GM19463 (cell line): ENCODE data around the gene CYP4V2.

Source experiments
- ATAC-seq: cut with Tn5 transposase; IDR thresholded peaks from one replicate; pipeline ENCODE4 v1.9.1; 2021; ENCODE audit warnings: mild to moderate bottlenecking, moderate library complexity; ENCODE audit not compliant: unreplicated experiment

CYP4V2 gene

GRCh38 chr4:186188107-186188506 lies 3.3 kb upstream of the CYP4V2 start:
- ATAC-seq: no peak

GRCh38 chr4:186189656-186190055 lies 1.7 kb upstream of the CYP4V2 start:
- ATAC-seq: no peak

DNA sequence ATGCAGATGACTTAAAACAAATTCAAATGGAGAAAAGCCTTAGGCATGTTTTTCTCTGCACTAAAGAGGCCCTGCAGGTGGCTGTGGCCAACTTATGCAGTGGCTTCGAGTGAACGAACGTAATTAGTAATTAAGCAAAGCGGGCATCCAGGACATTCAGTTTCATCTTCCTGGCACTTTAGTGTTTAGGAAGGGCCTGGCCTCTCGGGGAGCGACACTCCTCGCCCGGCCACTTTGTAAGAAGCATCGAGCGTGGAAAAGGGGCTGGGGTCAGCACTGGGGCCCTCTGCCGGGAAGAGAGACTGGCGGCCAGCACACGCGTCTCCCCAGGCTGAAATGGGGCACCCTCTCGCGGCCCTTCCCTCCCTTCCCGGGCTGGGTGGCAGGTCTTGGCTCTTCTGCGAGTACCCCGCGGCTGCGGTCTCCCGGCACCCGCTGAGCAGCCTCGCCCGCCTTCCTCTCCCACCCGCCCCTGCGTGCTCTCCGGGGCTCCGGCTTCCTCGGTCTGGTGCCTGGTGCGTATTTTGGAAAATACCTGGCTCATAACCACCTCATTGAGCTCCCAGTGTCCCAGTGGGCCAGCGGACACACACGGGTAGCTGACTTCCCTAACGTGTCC lies 677 bp upstream of the CYP4V2 start:
- peak; percentile 26 for ATAC-seq

DNA sequence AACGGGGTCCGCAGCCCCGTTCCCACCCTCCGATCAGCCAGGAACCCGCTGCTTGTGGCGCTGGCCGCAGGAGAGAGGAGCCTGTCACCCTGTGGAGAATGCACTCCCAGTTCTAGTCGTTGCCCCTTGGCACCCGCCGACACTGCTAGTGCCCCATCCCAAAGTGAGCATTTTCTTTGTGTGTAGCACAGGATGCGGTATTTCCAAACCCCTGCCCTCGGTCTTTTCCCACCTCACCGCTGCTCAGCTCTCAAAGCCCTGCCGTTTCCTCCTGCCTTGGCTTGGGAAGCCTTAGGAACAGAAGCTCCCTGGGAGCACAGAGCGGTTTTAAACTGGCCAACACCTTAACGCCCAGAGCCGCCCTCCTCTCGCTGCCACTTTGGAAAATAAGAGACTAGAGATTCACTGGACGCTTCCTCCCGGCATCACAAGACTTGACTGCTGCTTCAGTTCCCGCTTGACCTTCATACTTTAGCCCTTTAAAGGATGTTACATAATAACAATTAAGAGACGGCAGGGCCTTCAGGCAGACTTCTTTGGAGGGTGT lies 772 bp downstream of the CYP4V2 start:
- ATAC-seq: no peak

DNA sequence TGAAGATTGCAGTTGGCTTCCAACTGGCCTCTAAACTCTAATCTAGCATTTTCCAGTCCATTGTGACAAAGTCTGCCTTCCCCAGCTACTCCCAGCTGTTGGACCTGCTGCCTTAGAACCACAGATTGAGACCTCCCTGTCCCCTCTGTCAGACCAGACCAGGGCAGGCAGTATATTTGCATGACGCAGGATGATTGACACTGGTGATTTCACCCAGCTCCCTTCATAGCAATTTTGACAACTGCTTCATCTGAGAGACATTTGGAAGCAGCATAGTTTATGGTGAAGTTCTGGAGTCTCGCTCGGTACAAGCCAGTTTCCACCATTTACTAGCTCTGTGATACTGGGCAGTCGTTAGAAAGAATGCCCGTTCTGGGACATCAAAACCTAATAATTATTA lies 2.5 kb downstream of the CYP4V2 start:
- ATAC-seq: no peak

- no peak for ATAC-seq
Observed at GRCh38 chr4:186196063-186196462, 4.7 kb downstream of the CYP4V2 start.

DNA sequence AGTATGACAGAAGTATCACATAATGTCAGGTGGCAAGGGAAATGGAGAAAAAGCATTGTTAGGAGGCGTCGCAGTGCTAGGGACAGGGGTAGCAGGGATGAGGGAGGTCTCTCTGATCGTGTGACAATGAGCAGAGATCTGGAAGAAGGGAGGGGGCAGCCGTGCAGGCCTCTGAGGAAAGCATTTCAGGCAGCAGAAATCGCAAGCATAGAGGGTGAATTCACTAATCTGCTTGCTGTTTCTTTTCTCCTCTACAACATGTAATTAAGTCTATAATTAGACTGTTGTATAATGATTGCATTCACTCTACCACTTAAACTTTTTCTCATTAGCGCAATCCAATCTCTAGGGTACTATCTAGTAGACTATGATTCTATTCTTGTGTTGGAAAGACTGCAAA lies 9.1 kb downstream of the CYP4V2 start:
- no peak for ATAC-seq

DNA sequence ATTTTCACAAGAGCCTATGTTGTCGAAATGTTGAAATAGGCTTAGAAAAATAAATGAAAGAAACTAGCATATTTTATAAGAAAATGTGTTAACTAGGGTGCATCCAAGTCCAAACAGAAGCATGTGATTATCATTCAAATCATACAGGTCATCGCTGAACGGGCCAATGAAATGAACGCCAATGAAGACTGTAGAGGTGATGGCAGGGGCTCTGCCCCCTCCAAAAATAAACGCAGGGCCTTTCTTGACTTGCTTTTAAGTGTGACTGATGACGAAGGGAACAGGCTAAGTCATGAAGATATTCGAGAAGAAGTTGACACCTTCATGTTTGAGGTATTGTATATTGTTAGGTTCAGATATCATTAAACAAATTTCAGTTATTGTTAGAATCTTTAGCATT lies 9.6 kb downstream of the CYP4V2 start:
- no peak for ATAC-seq

GRCh38 chr4:186201535-186202230 lies 10.3 kb downstream of the CYP4V2 start:
- ATAC-seq: peak; percentile 81

GRCh38 chr4:186202490-186203140 lies 11.2 kb downstream of the CYP4V2 start:
- ATAC-seq: no peak

- no peak for ATAC-seq
Observed at GRCh38 chr4:186203406-186203805, 12.0 kb downstream of the CYP4V2 start.

DNA sequence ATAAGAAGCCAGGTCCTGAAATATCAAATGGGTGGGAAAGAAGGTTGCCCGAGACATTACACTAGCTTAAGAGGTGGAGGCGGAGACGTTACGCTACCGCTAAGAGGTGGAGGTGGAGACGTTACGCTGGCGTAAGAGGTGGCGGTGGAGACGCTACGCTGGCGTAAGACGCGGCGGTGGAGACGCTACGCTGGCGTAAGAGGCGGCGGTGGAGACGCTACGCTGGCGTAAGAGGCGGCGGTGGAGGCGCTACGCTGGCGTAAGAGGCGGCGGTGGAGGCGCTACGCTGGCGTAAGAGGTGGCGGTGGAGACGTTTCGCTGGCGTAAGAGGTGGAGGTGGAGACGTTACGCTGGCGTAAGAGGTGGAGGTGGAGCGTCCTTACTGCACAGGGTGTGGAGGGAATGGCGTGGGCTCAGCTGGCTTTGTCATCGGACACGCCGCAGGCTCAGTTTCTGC lies 12.8 kb downstream of the CYP4V2 start:
- ATAC-seq: no peak

- ATAC-seq: no peak
Observed at GRCh38 chr4:186204686-186205085, 13.3 kb downstream of the CYP4V2 start.

- no peak for ATAC-seq
Observed at GRCh38 chr4:186205156-186205555, 13.8 kb downstream of the CYP4V2 start.

DNA sequence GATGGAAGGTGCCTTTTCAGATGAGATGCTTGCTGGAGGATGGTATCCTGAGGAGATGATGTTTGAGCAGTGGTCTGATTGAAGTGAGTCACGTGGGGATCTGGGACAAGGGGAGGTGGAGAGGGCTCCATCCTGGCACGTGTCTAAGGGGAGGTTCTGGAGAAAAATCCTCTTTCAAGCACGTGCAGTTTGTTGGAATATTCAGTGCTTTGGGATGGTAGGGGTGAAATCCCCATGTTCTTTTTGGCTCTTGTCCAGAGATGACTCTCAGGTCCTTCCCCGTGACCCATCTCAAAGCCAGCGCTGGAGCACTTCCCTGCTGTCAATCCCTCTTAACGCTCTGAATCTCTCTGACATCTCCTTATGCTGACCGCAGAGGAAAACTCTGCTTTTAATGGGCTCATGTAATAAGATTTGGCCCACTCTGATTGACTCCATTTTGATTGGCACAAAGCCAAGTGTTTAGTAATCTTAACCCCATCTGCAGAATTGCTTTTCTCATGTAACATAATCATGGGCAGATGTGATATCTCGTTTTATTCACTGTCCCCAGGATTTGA lies 25.2 kb downstream of the CYP4V2 start:
- ATAC-seq: no peak

DNA sequence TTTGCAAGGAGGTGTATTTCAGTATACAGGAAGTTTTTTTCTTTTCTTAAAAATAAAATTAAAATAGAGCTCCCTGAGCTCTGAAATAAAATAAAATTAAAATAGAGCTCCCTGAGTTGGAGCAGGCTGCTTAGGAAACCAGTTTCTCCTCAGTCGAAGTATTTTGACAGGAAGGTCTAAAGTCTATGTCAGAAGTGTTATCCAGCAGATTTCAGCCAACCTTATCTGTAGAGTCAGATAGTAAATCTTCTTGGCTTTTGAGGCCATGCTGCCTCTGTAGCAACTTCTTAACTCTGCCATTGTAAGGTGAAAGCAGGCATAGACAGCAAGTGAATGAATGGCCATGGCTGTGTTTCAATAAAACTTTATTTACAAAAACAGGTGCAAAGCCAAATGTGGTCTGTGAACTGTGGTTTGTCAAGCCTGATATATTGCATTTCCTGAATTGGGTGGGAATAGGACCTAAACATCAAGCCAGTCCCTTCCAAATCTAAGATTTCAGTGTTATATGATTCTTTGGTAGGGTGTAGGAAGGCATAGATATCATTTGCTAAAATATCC lies 26.4 kb downstream of the CYP4V2 start:
- ATAC-seq: no peak

GRCh38 chr4:186221624-186222023 lies 30.3 kb downstream of the CYP4V2 start:
- no peak for ATAC-seq

DNA sequence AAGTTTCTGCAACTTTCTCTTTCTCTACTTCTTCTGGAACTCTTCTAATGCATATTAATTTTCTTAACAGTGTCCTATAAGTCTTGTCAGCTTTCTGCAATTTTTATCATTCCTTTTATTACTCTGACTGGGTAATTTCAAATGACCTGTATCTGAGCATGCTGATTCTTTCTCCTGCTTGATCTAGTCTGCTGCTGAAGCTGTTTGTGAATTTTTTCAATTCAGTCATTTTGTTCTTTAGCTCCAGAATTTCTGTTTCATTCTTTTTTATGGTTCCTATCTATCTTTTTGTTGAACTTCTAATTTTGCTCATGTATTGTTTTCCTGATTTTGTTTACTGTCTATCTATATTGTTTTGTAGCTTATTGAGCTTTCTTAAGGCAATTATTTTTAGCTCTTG lies 34.5 kb downstream of the CYP4V2 start:
- no peak for ATAC-seq

DNA sequence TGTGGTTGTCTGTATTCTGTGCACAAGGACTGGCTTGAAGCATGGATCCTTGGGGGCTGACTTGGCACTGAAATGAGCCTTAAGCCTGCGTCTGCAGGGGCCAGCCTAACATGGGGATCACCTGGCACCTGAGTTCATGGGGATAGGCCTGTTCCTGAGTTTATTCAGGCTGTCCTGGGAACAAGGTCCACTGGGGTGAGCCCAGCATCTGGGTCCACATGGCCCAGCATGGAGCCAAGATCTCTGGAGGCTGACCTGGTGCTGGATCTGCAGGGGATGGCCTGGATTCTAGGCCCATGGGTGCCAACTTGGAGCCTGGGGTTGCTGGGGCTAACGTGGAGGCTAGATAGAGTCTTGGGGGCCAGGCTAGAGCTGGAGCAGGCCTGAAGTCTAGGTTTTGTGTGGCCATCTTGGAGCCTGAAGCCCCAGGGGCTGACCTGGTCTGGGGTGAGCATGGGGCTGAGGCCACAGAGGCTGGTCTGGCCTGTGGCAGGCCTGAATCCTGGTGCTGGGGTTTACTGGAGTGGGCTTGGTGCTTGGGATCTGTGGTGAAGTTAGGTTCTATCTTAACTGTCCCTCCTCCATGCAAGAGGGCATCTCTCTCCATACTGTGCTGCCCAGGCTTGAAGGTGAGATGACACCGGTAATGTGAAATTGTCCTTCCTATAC lies 35.3 kb downstream of the CYP4V2 start:
- ATAC-seq: no peak

DNA sequence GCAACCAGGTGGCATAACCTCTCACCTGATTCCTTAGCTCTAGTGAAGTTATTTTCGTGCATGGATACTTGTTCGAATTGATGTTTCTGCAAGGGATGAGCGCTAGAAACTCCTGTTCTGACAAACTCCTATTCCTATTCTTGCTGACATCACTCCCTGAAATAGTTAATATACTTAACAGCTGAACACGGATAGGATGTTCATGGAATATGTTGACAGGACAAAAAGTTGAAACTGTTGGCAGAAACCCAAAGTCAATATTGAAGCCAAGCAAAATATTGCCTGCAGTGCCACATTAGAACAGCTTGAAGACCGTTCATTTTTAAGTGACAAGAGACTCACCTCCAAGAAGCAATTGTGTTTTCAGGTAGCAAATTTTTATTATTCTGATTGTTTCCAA lies 35.9 kb downstream of the CYP4V2 start, which contains the start of gene KLKB1:
KLKB1 (plus strand) TSS at position 287 of the 400 bp plus-strand sequence. CDS start 689 bp downstream, outside the sequence.
- no peak for ATAC-seq
